Fibroblast of villous mesenchyme (primary cell): Measurements from ENCODE around the gene BNC2. TPM values are rescaled to one million over a fixed set of nuclear protein-coding genes. Genes with fewer than 3 reads are reported as not detected.

Experiments
- DNase-seq: peaks from one replicate; pipeline ENCODE4 v3.0.0-alpha.2; 2010; ENCODE audit warnings: low read depth
- H3K4me3 ChIP-seq: 2 replicates; pipeline ENCODE4 v1.5.1; 2011; ENCODE audit warnings: low read depth, mild to moderate bottlenecking, low read length
- CTCF ChIP-seq: IDR thresholded peaks from 2 replicates; pipeline ENCODE4 v1.5.1; 2012; ENCODE audit warnings: low read depth, mild to moderate bottlenecking, low read length; ENCODE audit not compliant: insufficient read depth
- small RNA-seq: library from RNA; depleted of rRNA; stranded (forward); fragments of <200 nt; gene quantifications from one replicate; pipeline ENCODE3, GENCODE V24; 2012
- total RNA-seq: library from RNA; depleted of rRNA; stranded (reverse); fragments of >200 nt; gene quantifications from 2 replicates; pipeline ENCODE4 v1.2.3, GENCODE V29; 2012

Gene BNC2
- total RNA-seq, 1 donor, result 33.7 TPM

- no peak overlapping the region for H3K4me3 ChIP-seq
- TF ChIP-seq CTCF, result no peak
- no peak for DNase-seq
Measured at GRCh38 chr9:16363916-16364315, 506.6 kb downstream of the BNC2 start.

- TF ChIP-seq CTCF, result no peak
- no peak overlapping the region for H3K4me3 ChIP-seq
- no peak for DNase-seq
Measured at GRCh38 chr9:16363073-16363781, 507.2 kb downstream of the BNC2 start.

- TF ChIP-seq CTCF, result no peak
- no peak for DNase-seq
- no peak overlapping the region for H3K4me3 ChIP-seq
Measured at GRCh38 chr9:16361939-16362338, 508.5 kb downstream of the BNC2 start.

GRCh38 chr9:16361118-16361517 is 509.4 kb downstream of the BNC2 start:
- TF ChIP-seq CTCF, result no peak
- DNase-seq, result no peak
- no peak overlapping the region for H3K4me3 ChIP-seq

DNA sequence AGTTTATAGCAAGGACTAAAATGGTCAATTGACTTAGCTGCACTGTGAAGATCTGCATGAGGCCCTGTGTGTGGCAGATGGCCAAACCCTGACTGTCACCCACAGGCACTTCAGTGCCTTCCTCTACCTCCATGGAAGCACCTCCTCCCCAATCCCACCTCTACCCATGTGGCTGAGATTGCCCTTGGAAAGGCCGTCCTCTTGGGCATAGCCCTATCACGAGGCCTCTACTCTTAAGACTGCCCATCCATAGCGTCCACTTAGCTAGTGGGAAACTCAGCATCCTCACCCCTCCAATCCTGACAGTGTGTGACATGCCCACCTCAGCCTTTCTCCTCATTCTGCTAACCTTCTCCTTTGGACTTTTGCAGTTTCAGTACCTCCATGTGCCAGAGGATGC is 510.2 kb downstream of the BNC2 start:
- DNase-seq, result no peak
- H3K4me3 ChIP-seq, result no peak overlapping the region
- no peak for TF ChIP-seq CTCF

Small RNAs within 50 kb of the gene (small RNA-seq; reads per million reads assigned to genes)
- not detected for gene LSM1P1
